HG03066 (cell line): ENCODE results near the gene TBC1D20.
"Not testable (repeated sequence)": the region's sequence is repeated elsewhere in the genome, so short reads cannot be mapped to it uniquely, and the experiment has no call there.

Experiments
- ATAC-seq: cut with Tn5 transposase; IDR thresholded peaks from one replicate; pipeline ENCODE4 v1.9.1; 2021; ENCODE audit warnings: low read depth; ENCODE audit not compliant: unreplicated experiment

The TBC1D20 gene

DNA sequence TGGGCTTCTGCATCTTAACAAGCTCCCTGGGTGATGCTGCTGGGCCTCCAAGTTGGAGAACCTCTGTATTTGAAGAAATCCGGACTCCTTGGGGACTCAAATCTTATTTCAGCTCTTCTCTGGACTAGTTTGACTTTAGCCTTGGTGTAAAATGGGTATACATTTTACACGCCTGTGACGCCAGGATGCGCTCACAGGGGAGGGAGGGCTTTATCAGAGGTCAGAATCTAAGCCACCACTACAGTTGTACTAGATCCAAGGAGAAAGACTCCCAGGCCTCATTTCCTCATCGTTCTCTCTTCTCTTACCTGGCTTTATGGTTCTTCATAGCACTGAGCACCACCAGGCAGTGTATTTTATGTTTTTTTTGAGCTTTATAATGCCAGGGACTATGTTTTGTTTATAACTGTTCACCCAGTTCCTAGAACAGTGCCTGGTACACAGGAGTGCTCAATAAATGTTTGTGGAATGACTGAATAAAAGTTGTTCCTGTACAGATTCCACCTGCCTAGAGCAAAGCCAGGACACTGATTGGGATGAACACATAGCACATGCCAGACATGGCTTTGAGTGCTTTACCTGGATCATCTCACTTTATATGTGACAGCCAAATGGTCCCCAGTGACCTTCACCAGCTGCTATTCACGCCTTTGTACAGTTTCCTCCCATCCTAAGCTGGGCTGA, 59.3 kb downstream of the TBC1D20 start:
- no peak for ATAC-seq

DNA sequence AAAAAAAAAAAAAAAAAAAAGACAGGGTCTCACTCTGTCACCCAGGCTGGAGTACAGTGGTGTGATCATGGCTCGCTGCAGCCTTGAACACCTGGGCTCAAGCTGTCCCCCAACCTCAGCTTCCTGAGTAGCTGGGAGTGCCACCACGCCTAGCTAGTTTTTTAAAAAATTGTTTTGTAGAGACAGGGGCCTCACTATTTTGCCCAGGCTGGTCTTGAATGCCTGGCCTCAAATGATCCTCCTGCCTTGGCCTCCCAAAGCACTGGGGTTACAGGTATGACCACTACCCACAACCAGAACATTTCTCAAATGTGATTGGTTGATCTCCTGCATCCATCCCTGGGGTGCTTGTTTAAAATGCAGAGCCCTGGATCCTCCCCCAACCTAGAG, 59.8 kb downstream of the TBC1D20 start:
- ATAC-seq, result no peak

DNA sequence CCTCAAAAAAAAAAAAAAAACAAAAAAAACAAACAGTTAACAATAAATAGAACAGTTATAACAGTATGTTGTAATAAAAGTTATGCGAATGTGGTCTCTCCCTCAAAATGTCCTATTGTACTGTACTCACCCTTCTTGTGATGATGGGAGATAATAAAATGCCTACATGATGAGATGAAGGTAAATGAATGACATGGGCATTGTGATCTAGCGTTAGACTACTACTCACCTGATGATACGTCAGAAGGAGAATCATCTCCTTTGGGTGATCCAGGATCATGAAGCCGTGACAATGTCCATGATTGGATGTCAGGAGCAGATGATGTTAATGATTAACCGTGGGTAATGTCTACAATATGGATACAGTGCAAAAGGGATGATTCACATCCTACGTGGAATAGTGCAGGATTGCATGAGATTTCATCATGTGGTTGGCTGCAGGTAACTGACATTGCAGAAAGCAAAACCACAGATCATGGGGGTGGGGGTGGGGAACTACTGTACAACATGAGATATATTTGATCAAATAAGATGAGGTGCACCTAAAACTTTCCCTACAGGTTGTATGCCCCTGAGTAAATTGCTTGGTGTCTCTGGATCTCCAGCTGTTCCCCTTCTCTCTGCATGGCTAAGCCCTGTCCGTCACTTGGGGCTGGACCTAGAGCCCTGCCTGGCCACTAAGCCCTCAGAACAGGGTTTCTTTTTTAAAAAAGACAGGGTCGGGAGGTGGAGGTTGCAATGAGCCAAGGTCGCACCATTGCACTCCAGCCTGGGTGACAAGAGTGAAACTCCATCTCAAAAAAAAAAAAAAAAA, 60.4 kb downstream of the TBC1D20 start:
- no peak for ATAC-seq

DNA sequence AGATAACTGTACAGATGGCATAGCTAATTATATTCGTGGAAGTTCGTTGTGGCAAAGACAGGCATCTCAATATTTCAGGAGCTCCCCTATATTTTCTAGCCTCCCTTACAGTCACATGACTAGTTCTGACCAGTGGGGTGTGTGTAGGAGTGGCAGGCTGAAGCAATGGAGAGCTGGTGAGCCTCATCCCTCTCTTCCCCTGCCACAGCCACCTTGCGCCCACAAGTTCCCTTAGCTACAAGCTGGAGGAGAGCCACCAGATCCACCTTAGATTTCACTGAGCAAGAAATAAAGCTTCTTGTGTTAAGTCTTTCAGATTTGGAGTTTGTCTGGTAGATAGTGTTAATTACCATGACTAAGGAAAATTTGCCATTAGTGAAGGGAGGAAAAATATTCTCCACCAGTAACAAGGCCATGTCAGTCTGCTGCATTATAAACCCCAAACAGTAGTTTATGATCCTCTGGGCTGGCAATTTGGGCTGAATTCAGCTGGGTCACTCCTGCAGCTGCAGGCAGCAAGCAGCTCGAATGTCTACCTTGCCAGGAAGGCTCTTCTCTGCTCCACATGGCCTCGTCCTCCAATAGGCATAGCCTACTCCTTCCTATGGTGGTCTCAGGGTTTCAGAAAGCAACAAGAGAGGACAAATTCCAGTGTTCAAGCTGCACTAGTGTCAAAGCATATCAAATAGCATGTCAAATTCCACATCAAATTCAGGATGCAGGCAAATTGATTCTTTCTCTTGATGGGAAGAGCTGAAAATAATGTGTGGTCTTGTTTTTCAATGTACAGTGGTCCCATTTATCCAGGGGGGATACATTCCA, 61.7 kb downstream of the TBC1D20 start:
- no peak for ATAC-seq

GRCh38 chr20:400128-400453, 62.2 kb downstream of the TBC1D20 start:
- no peak for ATAC-seq

DNA sequence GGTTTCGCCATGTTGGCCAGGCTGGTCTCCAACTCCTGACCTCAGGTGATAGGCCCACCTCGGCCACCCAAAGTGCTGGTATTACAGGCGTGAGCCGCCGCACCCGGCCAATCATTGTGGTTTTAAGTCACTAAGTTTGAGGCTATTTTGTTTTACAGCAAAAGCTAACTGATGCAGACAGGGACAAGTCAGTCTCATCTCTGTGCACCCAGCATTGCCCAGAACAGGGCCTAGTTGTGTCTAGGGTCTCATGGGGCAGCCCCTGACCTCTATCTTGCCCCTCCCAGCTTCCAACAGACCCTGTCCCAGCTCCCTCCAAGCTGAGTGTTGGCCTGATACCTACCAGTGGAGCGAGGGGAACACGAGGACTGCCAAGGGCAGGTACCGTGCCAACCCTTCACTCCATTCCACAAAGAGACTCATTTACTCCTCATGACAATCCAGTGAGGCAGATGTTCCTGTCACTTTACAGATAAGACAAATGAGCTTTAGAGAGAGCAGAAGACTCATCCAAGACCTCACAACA, 63.1 kb downstream of the TBC1D20 start:
- ATAC-seq, result no peak

- ATAC-seq, result no peak
Measured at GRCh38 chr20:397432-398237, 64.7 kb downstream of the TBC1D20 start.

DNA sequence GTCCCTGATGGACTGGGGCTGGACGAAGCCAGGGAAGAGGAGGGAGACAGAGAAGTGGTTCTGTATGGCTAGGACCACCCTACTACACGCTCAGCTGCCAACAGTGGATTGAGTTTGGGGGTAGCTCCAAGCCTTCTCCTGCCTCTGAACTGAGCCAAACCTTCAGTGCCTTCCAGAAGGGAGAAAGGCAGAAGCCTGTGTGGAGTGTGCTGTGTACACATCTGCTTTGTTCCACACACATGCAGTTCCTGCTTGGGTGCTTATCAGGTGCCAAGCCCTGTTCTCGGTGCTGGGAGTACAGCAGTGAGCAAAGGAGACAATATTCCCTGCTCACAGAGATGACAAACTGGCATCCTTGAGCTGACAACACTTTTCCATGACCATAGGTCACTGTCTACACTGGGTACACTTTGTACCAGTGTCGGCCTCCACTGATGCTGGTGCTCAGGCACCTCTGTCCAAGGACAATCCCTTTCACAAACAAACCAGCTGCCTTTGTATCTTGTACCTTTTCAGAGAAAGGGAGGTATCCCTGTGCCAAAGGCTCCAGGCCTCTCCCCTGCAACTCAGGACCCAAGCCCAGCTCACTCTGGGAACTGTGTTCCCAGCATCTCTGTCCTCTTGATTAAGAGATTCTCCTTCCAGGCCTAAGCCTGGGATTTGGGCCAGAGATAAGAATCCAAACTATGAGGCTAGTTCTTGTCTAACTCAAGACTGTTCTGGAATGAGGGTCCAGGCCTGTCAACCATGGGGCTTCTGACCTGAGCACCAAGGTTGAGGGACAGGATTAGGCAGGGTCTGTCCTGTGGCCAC, 65.5 kb downstream of the TBC1D20 start:
- no peak for ATAC-seq

DNA sequence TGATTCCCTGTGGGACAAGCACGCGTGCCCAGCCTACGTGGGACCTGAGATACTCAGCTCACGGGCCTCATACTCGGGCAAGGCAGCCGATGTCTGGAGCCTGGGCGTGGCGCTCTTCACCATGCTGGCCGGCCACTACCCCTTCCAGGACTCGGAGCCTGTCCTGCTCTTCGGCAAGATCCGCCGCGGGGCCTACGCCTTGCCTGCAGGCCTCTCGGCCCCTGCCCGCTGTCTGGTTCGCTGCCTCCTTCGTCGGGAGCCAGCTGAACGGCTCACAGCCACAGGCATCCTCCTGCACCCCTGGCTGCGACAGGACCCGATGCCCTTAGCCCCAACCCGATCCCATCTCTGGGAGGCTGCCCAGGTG, 66.1 kb downstream of the TBC1D20 start:
- no peak for ATAC-seq

DNA sequence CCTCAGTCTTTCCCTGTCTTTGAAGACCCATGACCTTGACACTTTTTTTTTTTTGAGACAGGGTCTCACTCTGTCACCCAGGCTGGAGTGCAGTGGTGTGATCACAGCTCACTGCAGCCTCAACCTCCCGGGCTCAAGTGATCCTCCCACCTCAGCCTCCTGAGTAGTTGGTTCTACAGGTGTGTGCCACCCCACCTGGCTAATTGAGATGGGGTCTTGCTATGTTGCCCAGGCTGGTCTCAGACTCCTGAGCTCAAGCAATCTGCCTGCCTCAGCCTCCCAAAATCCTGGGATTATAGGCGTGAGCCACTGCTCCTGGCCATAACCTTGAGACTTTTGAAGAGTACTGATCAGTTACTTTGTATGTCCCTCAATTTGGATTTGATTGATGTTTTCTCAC, 69.0 kb downstream of the TBC1D20 start:
- ATAC-seq, result not testable (repeated sequence)

GRCh38 chr20:391041-391711, 71.2 kb downstream of the TBC1D20 start:
- ATAC-seq, result no peak

GRCh38 chr20:389220-389619, 73.1 kb downstream of the TBC1D20 start:
- ATAC-seq, result no peak

- no peak for ATAC-seq
Measured at GRCh38 chr20:388034-388994, 74.0 kb downstream of the TBC1D20 start.

DNA sequence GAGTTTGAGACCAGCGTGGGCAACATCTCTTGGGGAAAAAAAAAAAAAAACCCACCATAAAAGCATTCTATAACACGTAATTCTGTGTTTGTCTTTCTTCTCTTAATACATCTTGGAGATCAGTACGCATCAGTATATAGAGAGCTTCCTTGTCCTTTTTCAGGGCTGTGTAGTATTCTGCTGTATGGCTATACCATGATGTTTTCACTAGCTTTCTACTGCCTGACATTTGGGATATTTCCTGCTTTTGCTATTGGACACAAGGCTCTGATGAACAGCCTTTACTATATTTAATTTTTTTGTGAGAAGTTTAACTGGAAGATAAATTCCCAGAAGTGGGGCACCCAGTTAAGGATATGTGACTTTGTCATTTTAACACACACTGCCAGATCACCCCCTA, 74.8 kb downstream of the TBC1D20 start:
- no peak for ATAC-seq

DNA sequence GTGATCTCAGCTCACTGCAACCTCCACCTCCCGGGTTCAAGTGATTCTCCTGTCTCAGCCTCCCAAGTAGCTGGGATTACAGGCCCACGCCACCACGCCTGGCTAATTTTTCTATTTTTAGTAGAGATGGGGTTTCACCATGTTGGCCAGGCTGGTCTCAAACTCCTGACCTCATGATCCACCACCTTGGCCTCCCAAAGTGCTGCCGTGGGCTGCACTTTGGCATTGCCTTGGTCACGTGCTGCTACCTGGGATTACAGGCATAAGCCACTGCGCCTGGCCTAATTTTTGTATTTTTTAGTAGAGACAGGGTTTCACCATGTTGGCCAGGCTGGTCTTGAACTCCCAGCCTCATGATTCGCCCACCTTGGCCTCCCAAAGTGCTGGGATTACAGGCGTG, 75.7 kb downstream of the TBC1D20 start:
- ATAC-seq, result not testable (repeated sequence)
